ENCODE results near the gene SBNO2.

Gene SBNO2

DNA sequence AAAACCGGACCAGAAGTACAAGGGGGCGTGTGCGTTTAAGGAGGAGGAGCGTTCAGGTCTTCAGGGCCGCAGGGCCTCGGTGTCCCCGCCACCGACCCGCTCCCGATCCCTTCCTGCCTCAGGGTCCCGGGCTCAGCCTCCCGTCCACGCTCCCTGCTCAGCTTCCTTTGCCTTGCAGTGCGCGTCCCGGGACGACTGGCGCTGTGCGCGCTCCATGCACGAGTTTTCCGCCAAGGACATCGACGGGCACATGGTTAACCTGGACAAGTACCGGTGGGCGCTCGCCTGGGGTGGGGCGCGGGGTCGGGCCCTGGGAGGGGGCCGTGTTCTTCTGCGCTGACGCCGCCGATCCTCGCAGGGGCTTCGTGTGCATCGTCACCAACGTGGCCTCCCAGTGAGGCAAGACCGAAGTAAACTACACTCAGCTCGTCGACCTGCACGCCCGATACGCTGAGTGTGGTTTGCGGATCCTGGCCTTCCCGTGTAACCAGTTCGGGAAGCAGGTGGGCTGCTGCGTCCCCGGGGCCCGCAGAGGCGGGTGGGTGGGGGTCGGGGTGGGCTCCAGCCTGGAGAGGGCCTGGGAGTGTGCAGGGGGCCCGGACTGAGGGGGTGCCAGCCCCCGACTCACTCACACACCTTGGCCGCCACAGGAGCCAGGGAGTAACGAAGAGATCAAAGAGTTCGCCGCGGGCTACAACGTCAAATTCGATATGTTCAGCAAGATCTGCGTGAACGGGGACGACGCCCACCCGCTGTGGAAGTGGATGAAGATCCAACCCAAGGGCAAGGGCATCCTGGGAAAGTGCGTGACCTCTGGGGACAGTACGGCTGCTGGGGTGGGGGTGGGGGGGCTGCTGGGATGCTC is 68.8 kb downstream of the SBNO2 start:
- peak in 1 of 4 experiments; percentile 59 for DNase-seq

DNA sequence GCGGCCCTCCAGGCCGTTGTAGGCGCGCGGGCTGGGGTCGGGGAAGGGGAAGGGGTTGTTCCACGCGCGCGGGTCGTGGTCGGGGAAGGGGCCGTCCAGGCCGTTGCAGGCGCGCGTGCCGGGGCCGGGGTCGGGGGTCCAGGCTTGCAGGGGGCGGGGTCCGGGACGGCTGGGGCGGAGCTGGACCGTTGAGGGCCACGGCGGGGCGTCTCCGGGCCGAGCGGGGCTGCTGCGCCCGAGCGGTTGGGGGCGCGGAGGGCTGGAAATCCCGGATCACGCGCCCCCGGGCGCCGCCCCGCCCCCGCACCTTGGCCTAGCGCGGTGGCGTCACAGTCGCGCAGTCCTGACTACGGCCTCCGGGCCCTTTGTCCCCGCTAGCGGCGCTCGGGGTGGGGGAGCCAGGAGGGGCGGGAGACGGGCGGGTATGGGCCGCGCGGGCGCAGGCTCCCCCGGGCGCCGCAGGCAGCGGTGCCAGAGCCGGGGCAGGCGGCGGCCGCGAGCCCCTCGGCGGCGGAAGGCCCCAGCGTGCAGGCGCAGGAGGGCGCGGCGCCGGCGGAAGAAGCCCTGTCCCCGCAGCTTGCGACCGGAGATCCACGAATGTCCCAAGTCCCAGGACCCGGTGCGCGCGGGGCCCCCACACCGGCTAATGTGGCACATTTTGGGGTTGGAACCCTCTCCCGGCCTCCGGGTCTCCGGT is 69.6 kb downstream of the SBNO2 start:
- peak; percentile 92 to 97 (median 94) for DNase-seq

GRCh38 chr19:1103708-1104310 is 70.3 kb downstream of the SBNO2 start, which contains the start of gene GPX4:
Gene GPX4, plus strand, starts transcription at chr19:1103994. Its CDS starts 50 bp downstream, at chr19:1104044.
- peak; percentile 100 for DNase-seq

DNA sequence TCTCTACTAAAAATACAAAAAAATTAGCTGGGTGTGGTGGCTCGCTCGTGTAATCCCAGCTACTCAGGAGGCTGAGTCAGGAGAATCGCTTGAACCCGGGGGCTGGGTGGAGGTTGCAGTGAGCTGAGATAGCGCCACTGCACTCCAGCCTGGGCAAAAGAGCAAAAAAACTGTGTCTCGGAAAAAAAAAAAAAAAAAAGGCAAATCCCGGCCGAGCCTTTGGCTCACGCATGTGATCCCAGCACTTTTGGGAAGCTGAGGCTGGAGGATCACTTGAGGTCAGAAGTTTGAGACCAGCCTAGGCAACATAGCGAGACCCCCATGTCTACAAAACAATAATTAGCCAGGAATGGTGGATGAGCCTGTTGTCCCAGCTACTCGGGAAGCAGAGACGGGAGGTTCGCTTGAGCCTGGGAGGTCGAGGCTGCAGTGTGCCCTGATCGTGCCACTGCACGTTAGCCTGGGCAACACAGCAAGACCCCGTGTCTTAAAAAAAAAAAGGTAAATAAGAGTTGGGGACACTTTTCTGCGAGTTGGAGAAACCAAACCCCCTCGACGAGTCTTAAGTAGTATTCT is 70.8 kb downstream of the SBNO2 start:
- no peak for DNase-seq

GRCh38 chr19:1102407-1103131 is 71.5 kb downstream of the SBNO2 start:
- peak; percentile 61 to 87 (median 70) for DNase-seq

GRCh38 chr19:1101337-1101698 is 72.8 kb downstream of the SBNO2 start:
- peak; percentile 65 to 86 (median 84) for DNase-seq

GRCh38 chr19:1098177-1099051 is 75.7 kb downstream of the SBNO2 start:
- DNase-seq, result peak in 2 of 4 experiments; percentile 38 to 44

DNA sequence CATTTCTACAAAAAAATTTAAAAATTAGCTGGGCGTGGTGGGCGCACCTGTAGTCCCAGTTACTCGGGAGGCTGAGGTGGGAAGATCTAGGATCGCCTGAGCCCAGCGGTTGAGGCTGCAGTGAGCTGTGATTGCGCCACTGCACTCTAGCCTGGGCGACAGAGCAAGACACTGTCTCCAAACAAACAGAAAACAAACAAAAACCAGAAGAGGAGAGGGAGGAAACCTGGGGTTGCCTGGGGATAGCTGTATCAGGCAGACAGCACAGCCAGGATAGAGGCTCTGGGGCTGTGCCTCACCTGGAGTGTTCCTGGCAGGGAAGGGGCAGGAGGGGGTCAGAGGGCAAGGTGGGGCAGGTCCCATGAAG is 76.3 kb downstream of the SBNO2 start:
- DNase-seq, result peak in 2 of 4 experiments; percentile 39 to 45

GRCh38 chr19:1094978-1095701 is 78.9 kb downstream of the SBNO2 start, which contains the start of gene POLR2E:
Gene POLR2E, minus strand, starts transcription at chr19:1095375. Its CDS starts 60 bp downstream, at chr19:1095315.
- DNase-seq, result peak; percentile 99

DNA sequence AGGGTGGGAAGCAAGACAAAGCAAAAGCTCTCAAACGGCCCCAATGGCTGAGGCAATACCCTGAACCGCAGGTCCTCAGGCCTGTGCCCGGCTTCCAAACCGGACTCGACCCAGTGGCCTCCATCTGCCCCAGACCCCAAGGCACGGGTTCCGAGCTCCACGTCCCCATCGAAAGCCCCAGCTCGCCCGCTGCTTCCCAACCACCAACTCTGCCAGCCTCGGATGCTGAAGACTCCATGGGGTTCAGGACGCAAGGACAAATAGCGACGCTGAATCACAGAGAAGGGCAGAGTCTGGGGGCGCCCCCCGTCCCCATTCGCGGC is 79.5 kb downstream of the SBNO2 start:
- DNase-seq, result no peak

GRCh38 chr19:1093811-1094553 is 80.1 kb downstream of the SBNO2 start:
- no peak for DNase-seq

DNA sequence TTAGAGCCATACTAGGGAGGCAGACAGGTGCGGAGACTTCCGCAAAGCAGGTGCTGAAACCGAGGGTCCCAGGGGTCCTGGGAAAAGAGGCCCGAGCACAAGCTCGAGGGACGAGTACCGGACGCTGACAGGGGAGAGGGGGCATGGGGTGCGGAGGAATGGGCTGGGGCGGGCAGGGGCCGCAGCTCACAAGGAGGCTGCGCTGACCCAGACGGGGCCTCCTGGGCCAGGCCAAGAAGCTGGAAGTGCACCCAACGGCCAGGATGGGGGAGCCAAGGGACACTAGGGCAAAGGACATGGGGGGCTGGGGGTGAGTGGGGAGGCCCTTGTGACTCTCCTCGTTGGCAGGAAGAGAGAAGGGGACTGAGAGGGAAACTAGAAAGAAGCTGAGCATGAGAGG is 80.7 kb downstream of the SBNO2 start:
- DNase-seq, result no peak

DNA sequence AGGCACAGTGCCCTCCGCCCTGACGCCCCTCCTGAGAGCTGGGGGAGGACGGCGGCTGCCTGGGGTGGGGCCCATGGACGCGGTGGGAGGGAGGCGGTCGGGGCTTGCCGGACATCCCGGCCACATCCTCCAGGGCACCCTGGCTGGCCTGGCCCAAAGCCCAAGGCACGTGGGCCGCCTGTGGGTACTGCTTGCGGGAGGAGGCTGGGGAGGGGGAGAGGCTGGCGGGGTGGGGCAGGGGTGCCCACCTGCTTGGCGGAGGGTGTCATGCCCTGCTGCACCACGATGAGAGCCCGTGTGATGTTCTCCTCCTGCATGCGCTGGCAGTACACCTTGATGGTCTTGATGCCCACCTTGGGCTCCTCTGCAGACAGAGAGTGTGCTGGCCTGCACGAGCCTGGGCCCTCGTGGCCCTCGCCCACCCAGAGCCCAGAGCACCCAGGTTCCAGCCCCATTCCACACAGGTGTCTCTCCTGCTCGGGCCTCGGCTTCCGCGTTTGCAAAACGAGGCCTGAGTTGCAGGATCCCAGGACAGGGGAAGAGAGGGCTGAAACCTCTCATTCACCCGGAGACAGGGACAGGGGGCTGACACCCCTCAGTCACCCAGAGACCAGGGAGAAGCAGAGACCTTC is 82.4 kb downstream of the SBNO2 start:
- no peak for DNase-seq

DNA sequence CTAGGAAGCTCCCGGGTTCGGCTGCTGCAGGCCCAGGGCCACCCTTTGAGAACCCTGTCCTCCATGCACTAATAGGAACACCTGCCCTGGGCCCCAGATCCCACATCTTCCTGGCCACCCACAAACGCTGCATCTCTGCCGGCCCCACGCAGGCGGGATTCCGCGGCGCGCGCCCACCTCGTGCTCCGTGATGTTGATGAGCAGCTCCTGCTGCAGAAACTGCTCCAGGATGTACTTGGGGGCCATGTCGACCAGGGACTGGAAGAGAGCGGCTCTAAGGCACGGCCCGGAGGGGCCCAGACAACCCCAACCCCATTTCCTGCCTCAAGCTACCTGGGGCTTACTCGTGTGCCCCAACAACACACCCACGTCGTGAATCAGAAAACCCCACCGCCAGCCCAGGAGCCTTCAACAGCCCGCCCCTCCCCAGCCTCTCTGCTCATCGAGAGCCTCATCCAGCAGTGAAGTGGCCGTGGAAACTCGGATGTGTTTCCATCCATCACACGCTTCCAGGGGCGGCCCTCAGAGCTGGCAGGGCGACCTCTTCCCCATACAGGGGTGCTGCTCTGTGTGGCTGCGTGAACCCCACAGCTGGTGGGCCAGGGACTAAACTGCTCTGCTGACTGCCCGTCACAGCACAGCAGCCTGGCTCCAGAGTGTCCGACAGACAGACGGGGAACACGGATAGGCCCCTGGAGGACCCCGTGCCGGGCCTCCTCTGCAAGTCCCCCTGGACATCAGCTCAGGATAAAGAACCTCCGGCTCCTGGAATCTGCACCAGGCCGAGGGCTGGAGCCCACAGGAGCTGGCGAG is 83.1 kb downstream of the SBNO2 start:
- DNase-seq, result peak in 1 of 4 experiments; percentile 2

GRCh38 chr19:1089891-1090290 is 84.2 kb downstream of the SBNO2 start:
- DNase-seq, result peak in 2 of 4 experiments; percentile 49 to 53

DNA sequence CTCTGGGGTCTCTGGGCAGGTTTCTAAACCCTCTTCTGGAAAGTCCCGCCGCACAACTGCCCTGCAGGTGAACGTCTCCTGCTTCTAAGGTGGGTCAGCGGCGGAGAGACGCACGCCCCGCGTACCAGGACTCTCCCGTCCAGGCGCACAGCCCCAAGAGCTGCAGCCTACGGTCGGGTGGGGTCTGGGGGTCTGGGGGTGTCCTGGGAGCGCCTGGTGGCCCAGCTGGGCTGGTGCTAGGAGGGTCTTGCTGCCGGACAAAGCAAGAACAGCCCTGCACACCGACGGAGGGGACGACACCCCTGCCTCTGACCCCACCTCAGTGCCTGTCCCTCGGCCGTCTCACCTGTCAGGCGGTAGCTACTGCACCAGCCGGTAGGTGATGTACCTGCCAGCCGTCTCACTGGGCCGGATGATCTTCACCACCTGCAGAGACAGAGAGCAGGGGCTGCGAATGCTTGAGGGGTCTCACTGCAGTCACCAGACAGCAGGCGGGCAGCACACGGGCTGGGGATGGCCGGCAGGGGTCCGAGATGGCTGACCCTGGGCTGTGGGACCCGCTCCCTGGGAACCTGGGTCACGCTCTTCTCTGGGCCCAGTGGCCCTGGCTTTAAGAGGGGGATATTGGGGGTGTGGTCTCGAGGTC is 84.8 kb downstream of the SBNO2 start:
- no peak for DNase-seq

GRCh38 chr19:1088416-1089010 is 85.6 kb downstream of the SBNO2 start:
- DNase-seq, result peak; percentile 76 to 86 (median 82)
